ENCODE data around the gene MAP4.
"Not testable (repeated sequence)": the region's sequence is repeated elsewhere in the genome, so short reads cannot be mapped to it uniquely, and the experiment has no call there.

MAP4 gene

DNA sequence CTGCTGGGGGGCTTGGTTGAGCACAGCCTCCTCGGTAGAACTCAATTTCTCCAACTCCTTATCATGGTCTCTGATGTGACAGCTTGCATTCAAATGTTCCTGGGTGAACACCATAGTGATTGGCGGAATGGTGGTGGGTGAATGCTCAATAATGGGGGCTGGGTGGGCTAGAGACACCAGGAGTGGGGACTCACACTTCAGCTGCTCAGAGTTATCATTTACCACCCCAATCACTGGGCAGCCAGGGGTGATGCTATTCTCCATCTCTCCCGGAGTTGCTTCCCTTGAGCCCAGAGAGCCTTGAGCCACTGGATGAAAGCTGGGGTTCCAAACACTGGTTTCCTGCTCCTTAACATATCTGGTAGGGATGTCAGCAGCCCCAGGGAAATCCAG lies 124.6 kb downstream of the MAP4 start:
- DNase-seq, result no peak

DNA sequence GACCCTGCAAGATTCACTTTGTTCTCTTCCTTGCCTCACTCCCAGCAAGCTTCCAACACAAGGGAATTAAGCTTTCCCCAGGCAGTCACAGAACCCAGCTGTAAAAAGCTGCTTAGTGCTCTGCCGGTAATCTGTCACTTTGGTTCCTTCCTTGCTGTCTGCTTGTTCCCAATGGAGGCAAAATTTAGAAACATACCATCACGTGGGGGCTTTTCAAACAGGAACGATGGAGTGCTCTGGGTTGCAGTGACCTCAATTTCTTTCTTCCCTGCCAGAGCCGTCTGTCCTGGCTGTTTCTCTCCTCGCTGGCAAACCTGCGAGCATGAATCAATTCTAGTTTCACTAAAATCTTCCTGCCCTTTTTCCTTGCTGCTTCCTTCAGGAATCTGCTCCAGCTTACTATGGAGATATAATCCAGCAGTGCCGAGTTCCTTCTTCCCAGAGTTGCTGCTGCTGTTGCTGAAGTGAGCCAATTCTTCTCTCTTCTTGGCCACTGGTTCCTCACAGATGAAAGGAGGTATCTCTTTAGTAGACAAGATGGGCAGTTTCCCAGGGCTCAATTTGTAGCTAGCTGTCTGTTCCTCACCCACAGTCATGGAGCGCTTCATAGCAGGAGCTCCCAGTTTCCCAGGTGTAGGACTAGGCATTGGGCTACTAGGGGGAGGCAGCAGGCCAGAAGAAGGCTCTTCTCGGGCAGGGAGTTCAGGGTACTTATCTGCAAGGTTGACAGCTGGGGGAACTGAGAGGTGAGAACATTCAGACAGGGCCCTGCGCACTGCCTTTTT lies 125.2 kb downstream of the MAP4 start:
- no peak for DNase-seq

DNA sequence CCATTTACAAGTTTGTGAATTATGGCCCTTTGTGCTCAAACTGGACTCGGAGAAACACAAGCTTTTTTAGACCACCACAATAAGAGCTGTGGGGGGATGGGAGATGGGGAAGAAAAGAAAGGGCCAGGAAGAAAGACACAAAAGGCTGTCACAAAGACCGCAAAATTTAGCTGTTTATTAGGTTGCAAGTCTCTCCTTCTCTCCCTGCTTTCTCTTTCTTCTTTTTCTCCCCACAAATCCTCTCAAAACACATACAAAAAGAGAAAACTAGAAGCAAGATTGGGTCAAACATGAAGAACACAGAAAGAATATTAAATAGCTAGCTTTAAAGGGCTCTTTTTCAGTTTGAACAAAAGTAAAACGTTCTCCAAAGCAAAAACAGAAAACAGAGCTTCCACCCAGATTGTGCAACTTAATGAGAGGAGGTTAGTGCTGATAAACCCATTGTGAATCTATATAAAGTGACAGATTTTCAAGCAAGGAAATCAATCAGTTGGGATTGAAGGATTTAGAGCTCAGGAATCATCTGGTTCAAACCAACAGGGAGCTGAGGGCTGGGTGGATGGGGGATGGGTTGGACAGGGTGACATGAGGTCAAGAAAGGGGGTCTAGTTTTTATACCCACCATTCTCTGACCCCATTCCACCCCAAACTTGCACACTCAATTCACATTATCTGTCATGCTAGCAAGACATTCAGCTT lies 125.9 kb downstream of the MAP4 start:
- no peak for DNase-seq

DNA sequence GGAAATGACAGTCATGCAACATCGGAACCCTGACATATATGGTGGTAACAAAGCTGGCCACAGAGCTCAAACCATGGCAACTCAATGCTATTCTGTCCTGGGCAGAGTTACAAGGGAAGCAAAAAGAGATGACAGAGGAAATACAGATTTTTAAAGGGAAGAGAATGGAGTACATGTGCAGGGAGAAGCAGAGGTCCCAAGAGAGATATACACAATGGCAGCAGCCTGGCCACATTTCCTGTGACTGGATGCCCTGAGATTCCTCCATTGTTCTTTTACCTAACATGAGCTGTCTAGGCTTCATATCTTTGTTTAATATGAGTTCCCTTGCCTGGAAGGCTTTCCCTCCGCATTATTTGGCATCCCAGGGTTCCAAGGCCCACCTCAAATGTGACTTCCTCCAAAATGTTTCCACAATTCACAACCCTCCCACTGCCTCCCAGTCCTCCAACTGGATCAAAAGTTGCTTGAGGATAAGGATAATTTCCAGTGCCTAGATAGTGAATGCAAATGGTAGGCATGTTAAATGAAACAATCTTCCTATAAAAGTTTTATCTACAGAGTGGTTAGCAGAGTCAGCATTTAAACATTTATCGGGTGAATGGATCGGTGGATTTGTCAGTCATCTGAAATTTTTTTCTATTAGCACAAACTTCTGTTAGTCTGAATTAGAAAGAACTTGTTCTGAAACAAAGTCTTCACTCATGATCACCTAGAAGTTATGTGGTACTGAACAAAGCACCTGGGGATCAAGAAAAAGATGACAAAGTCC lies 127.0 kb downstream of the MAP4 start:
- no peak for DNase-seq

DNA sequence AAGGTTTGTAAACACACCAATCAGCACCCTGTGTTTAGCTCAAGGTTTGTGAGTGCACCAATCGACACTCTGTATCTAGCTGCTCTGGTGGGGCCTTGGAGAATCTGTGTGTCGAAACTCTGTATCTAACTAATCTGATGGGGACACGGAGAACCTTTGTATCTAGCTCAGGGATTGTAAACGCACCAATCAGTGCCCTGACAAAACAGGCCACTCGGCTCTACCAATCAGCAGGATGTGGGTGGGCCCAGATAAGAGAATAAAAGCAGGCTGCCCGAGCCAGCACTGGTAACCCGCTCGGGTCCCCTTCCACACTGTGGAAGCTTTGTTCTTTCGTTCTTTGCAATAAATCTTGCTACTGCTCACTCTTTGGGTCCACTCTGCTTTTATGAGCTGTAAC lies 128.2 kb downstream of the MAP4 start:
- DNase-seq, result not testable (repeated sequence)

DNA sequence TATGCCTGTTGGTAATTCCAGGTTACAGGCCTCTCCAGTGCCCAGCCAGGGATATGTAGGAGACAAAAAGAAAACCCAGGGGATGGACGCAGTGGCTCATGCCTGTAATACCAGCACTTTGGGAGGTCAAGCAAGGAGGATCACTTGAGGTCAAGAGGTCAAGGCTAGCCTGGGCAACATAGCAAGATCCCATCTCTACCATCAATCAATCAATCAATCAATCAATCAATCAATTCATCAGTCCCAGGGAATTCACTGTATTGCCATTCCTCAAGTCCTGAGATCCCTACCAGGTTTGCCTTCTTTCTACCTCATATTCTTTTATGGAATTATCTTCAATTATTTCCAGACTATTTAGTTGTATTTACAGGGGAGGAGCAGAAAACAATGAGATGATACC lies 131.0 kb downstream of the MAP4 start:
- no peak for DNase-seq

DNA sequence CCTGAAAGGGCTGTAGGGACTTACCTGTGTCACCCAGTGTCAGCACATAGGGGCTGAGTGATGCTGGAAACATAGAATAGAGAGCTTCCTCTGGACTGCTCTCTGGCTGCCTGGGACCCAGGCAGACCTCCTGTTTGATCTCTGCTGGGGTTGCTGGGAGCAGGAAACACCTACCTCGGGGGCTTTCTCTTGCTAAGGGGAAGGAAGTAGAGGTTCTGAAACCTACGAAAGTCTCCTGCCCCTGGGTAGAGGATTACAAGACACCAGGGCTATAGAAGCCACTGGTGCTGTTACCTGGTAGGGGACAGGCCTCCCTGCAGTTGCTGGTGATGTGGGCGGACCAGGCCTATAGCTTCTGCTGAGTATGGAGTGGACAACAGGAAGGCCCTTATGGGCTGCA lies 131.6 kb downstream of the MAP4 start:
- DNase-seq, result no peak

- no peak for DNase-seq
These were observed 133.9 kb downstream of the MAP4 start for GRCh38 chr3:47882338-47882737.

GRCh38 chr3:47877719-47878118 lies 138.5 kb downstream of the MAP4 start:
- no peak for DNase-seq

DNA sequence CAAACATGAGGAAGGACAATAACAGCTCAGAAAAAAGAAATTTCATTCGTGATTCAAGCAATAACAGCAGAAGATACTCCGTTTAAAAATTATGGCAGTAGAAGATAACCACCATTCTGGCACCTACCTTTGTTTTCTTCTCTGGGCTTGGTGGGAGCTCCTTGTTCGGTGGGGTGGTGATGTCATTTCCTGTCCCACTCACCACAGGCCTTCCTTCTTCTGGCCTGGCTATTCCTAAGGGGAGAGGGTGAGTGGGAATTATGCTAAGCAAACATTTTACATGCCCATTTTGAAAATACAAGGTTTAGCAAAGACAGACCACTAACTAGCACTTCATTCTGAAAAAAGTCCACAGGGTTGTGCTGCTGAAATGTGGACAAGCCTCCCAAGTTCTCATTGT lies 138.9 kb downstream of the MAP4 start:
- DNase-seq, result peak; percentile 6

DNA sequence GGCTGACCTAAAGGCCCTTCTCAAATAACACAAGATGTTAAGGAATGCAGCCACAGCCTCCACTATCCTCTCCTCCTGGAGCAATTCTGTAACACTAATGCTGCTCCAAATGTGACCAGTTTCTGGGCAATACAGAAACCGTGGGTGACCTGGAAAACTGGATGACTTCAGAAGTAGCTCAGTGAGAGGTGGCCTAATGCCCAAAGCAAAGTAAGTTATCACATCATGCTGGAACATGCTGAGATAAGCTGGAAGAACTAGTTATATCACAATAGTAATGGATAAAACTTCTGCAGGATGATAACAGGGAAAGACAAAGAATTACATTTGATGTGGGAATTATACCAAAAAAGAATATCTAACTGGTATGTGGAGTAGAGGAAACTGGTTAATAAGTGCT lies 141.3 kb downstream of the MAP4 start:
- DNase-seq, result no peak

- no peak for DNase-seq
These were observed 141.8 kb downstream of the MAP4 start for GRCh38 chr3:47874438-47874837.

GRCh38 chr3:47872916-47873315 lies 143.3 kb downstream of the MAP4 start:
- DNase-seq, result no peak

DNA sequence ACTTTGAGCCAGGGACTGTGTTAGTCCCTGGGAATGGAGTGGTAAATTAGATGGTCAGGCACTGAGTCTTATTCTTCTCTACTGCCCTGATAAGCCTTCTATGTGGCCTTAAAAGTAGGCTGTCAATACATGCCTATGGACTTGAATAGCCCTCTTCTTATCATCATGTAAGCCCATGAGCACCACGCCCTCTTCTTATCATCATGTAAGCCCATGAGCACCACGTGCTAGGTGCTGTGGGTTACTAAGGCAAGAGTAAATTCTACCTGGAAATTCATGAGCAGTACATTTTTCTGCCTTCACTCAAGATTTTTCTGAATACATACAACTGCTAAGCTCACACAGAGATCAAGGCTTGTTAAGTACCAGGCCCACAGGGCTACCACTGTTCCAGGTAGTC lies 144.8 kb downstream of the MAP4 start:
- DNase-seq, result no peak

DNA sequence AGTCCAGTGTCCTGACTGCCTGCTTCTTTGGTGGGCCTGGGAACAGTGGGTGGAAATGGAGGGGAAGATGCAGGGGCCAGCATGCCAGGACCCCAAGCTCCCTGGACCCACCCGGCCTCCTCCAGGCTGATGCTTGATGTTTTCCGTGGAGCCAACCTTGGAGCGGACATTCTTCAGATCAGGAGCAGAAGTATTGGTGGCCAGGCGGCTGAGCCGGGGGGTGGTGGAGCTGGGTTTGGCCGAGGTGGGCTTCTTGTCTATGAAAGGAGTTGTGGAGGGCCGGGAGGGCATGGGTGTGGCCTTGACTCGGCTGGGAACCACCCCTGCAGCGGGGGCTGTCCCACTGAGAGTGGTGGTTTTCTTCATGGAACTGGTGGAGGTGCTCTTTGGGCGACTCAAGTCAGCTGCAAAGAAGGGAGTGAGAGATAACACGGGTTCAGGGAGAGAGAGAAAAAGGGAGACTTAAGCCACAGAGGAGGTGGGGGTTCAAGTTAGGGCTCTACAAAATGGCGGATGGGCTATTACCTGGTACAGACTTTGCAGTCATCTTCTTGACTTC lies 145.4 kb downstream of the MAP4 start:
- DNase-seq, result no peak

DNA sequence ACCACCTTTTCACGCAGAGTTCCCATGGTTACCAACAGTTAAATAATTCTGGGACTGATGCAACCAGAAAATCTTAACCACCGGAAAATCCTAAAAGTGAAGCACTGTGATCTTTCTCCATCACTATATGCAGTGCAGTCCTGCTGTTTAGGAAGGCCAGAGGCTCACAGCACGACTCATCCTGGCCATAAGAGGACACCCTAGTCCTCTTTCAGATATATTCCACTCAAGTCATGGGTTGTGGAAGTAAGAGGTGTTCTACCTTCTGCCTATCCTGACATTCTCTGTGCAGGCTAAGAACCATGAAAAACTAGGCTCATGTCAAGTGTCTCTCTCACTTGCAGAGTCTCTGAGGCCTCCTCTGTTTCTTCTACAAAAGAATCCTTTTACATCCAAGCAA lies 146.1 kb downstream of the MAP4 start:
- no peak for DNase-seq

DNA sequence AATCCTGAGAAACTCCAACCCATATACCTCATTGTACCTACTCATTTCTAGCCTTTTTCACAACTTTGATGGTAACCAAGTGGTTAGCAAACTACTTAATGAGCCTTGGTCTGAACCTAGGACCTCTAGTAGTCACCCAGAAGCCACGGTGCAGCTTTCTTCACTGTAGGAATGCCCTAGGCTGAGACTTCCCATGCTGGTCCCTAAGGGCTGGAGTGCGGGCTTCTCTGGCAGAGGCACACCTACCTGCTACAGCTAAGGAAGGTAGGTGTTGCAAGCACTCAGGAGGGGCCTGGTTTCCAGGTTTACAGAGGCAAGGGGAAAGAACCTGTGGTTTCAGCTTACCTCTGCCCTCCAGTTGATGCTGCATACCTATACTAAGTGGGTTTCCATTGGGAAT lies 147.9 kb downstream of the MAP4 start:
- no peak for DNase-seq

DNA sequence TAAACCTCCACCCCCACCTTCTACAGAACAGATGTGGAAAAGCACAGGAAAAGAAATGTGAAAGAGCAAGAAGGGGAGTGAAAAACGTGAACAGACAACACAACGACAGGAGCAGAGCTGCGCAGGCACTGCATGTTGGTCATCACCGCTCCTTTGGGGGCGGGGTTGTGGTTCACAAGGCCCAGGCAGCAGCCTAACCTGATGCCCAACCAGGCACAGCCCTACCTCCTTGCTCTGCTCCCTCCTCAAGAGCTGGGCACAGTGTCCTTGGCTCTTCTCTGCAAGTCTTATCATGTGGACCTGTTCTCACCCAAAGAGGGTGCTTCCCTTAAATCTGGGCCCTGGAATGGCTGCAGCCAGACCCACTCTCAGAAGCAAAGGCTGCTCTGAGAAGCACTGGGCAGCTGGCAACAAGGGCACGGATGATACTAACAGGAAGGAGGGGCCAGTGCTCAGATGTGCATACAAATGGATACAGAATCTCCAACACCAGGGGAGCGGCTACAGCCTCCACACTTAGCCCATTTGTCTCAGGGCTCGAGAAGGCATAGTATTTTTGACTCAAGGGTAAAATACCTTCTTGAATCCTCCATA lies 148.7 kb downstream of the MAP4 start:
- DNase-seq, result no peak

- no peak for DNase-seq
These were observed 151.0 kb downstream of the MAP4 start for GRCh38 chr3:47865192-47865591.

DNA sequence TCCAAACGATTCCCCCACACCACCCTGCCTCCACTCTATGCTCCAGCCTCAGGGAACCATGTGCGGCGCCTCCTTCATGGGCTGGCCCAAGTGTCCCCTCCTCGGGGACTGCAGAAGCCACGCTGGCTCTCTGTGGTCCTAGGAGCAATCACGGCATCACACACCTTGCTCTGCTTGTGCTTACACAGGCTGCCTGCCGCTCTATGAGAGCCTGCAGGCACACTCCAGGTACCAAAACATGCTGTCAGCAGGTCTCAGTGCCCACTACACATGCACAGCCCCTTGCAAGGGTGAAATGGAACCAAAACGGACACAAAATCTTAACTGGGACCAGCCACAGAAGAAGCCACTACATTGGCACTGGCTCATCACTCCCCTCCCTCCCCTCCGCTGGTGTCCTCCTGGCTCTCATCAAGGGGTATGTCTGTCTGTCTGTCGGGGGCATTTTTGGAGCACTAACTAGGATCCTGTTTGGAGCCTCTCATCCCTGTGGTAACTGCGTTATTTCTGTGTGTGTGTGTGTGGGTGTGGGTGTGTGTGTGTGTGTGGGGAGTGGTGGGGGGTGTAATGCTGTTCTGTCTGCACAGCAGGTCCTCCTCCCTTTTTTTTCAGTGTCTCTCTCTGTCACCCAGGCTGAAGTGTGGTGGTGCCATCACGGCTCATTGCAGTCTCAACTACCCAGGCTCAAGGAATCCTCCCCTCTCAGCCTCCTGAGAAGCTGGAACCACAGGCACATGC lies 152.7 kb downstream of the MAP4 start:
- DNase-seq, result no peak

- no peak for DNase-seq
These were observed 156.1 kb downstream of the MAP4 start for GRCh38 chr3:47859956-47860605.

- DNase-seq, result no peak
These were observed 159.1 kb downstream of the MAP4 start for GRCh38 chr3:47857151-47857550.
